Measurements from ENCODE around the gene NUDT11.
"Not testable (repeated sequence)": the region's sequence is repeated elsewhere in the genome, so short reads cannot be mapped to it uniquely, and the experiment has no call there.

Gene NUDT11

GRCh38 chrX:51496501-51497291 lies at the start of gene NUDT11:
NUDT11 (minus strand) TSS chrX:51496592; CDS start chrX:51496444, 148 bp downstream.
- H3K4me3 ChIP-seq (ENCODE audit: low read length) = peak within 1 kb of the TSS; percentile 49
- H3K4me1 ChIP-seq (ENCODE audit: insufficient read depth, low read length) = peaks cover 7% of the 10 kb centered on the region
- H3K9me3 ChIP-seq (ENCODE audit: low read length) = no peaks in the 10 kb centered on the region
- peaks cover under 1% of the 10 kb centered on the region for H3K36me3 ChIP-seq (ENCODE audit: insufficient read depth, low read length)
- no peaks in the 10 kb centered on the region for H3K27me3 ChIP-seq (ENCODE audit: insufficient read depth, low read length)
- peak within 1 kb of the TSS; percentile 0 for H2AFZ ChIP-seq (ENCODE audit: low read depth, low read length)

GRCh38 chrX:51520393-51520792 lies 24.0 kb upstream of the NUDT11 start:
- H3K27me3 ChIP-seq (ENCODE audit: insufficient read depth, low read length) = no peaks in the 10 kb centered on the region
- H3K4me3 ChIP-seq (ENCODE audit: low read length) = no peak overlapping the region
- H2AFZ ChIP-seq (ENCODE audit: low read depth, low read length) = no peak overlapping the region
- H3K36me3 ChIP-seq (ENCODE audit: insufficient read depth, low read length) = no peaks in the 10 kb centered on the region
- no peaks in the 10 kb centered on the region for H3K9me3 ChIP-seq (ENCODE audit: low read length)
- H3K4me1 ChIP-seq (ENCODE audit: insufficient read depth, low read length) = no peaks in the 10 kb centered on the region

DNA sequence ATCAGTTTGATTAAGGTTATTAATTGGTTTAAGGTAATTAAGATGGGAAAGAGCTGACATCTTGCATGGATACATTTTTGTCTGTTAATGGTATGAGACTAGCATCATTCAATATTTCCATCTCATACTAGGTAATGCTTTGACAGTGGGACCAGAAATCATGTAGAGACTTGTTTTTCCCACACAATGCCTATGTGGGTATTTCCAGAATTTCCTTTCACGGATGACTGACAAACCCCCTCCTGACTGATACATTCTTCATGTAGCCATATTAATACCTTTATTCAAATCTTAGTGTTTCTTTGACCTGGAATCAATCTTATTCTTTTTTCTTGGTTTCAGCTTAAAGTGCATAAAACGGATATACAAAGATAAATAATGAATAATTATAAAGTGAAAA lies 22.7 kb upstream of the NUDT11 start:
- H3K27me3 ChIP-seq (ENCODE audit: insufficient read depth, low read length); H3K4me3 ChIP-seq (ENCODE audit: low read length); H3K4me1 ChIP-seq (ENCODE audit: insufficient read depth, low read length); H3K36me3 ChIP-seq (ENCODE audit: insufficient read depth, low read length); H2AFZ ChIP-seq (ENCODE audit: low read depth, low read length); H3K9me3 ChIP-seq (ENCODE audit: low read length): not testable (repeated sequence)

GRCh38 chrX:51507551-51507950 lies 11.2 kb upstream of the NUDT11 start:
- Histone ChIP-seq H3K4me3 (ENCODE audit: low read length) (no peak overlapping the region), H3K36me3 (ENCODE audit: insufficient read depth, low read length) (no peaks in the 10 kb centered on the region), H2AFZ (ENCODE audit: low read depth, low read length) (no peak overlapping the region), H3K4me1 (ENCODE audit: insufficient read depth, low read length) (no peaks in the 10 kb centered on the region), H3K27me3 (ENCODE audit: insufficient read depth, low read length) (peaks cover 6% of the 10 kb centered on the region), H3K9me3 (ENCODE audit: low read length) (no peaks in the 10 kb centered on the region)

DNA sequence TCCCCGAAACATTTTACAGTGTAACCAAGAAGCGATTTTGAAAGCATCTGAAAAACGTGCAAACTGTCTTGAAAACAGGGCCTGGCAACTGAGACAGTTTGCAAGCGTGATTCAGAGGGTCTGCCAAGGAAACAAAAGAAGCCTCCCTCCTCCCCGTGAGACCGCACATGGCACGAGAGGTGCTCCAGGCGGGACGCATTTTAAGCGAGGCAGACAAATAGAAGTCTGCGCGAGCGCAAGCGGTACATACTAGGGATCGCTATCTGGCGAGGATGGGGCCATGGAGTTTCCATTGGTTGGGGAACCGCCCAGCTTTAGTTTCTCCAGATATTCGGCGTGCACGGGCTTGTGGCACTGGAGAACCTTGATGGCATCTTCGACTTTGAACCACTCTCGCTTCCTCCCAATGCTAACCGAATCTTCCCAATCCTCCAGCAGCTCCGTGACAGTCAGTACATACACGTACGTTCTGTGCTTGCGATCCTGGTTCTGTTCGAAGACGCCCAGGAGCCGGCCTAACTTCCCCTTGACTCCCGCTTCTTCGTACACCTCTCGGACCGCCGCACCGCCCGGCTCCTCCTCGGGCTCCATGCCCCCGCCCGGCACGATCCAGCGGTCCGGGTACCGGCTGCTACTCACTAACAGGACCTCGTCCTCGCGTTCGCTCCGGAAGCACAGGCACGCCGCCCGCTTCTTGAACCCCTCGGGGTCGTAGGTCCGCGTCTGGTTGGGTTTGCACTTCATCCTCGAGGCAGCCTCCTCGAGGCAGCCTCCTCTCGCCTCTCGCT lies 497 bp downstream of the NUDT11 start:
- not testable (repeated sequence) for H3K36me3 ChIP-seq (ENCODE audit: insufficient read depth, low read length); H3K27me3 ChIP-seq (ENCODE audit: insufficient read depth, low read length); H3K4me1 ChIP-seq (ENCODE audit: insufficient read depth, low read length); H3K9me3 ChIP-seq (ENCODE audit: low read length); H2AFZ ChIP-seq (ENCODE audit: low read depth, low read length)
- peak overlapping the region; percentile 49 for H3K4me3 ChIP-seq (ENCODE audit: low read length)

DNA sequence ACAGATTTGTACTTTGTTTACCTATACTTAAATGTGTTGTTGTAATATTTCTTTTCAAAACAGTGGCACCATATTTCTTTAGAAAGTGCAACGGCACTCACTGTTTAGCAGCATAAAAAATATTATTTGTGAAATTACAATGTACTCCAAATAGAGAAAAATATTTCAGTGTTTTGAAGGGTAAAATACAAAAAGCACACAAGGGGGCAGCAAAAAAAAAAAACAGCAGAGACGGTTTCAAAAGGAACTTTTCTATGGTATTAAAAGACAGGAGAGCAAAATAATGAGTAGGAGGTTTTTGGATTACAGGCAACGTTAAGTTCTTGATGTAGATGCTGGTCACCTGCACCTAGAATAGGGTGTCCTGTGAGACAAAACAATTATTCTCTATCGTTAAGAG lies 2.0 kb downstream of the NUDT11 start:
- H3K9me3 ChIP-seq (ENCODE audit: low read length) = no peaks in the 10 kb centered on the region
- H3K4me3 ChIP-seq (ENCODE audit: low read length) = peak overlapping the region; percentile 49
- H2AFZ ChIP-seq (ENCODE audit: low read depth, low read length) = no peak overlapping the region
- peaks cover 7% of the 10 kb centered on the region for H3K4me1 ChIP-seq (ENCODE audit: insufficient read depth, low read length)
- no peaks in the 10 kb centered on the region for H3K27me3 ChIP-seq (ENCODE audit: insufficient read depth, low read length)
- H3K36me3 ChIP-seq (ENCODE audit: insufficient read depth, low read length) = peaks cover 7% of the 10 kb centered on the region

- Histone ChIP-seq H3K27me3 (ENCODE audit: insufficient read depth, low read length) (no peaks in the 10 kb centered on the region), H3K4me3 (ENCODE audit: low read length) (no peak overlapping the region), H2AFZ (ENCODE audit: low read depth, low read length) (no peak overlapping the region), H3K4me1 (ENCODE audit: insufficient read depth, low read length) (peaks cover 11% of the 10 kb centered on the region), H3K9me3 (ENCODE audit: low read length) (no peaks in the 10 kb centered on the region), H3K36me3 (ENCODE audit: insufficient read depth, low read length) (peaks cover 7% of the 10 kb centered on the region)
Observed at GRCh38 chrX:51487960-51488267, 8.5 kb downstream of the NUDT11 start.

- peaks cover 11% of the 10 kb centered on the region for H3K4me1 ChIP-seq (ENCODE audit: insufficient read depth, low read length)
- no peaks in the 10 kb centered on the region for H3K9me3 ChIP-seq (ENCODE audit: low read length)
- no peak overlapping the region for H2AFZ ChIP-seq (ENCODE audit: low read depth, low read length)
- no peaks in the 10 kb centered on the region for H3K27me3 ChIP-seq (ENCODE audit: insufficient read depth, low read length)
- H3K36me3 ChIP-seq (ENCODE audit: insufficient read depth, low read length) = no peaks in the 10 kb centered on the region
- no peak overlapping the region for H3K4me3 ChIP-seq (ENCODE audit: low read length)
Observed at GRCh38 chrX:51484616-51485015, 11.8 kb downstream of the NUDT11 start.

GRCh38 chrX:51482411-51482810 lies 14.0 kb downstream of the NUDT11 start:
- H3K9me3 ChIP-seq (ENCODE audit: low read length); H3K27me3 ChIP-seq (ENCODE audit: insufficient read depth, low read length); H3K36me3 ChIP-seq (ENCODE audit: insufficient read depth, low read length); H2AFZ ChIP-seq (ENCODE audit: low read depth, low read length); H3K4me3 ChIP-seq (ENCODE audit: low read length): not testable (repeated sequence)
- peaks cover 11% of the 10 kb centered on the region for H3K4me1 ChIP-seq (ENCODE audit: insufficient read depth, low read length)

DNA sequence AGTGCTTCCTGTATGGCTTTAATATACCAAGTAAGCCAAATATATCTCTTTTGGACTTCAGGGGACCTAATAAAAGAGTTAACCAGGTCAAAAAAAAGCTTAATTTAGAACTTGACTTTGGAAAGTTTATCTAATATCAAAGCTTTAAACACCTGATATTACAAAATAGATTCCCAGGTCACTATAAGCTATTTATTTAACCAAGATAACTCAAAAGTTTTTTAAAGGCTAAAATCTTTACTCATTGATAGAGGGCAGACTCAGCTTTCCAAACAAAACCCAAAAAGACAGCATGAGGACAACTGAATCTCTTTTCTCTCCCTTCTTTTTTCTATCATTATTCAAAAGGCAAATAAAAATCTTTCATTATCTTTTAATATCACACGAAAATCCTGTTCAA lies 19.5 kb downstream of the NUDT11 start:
- H3K4me1 ChIP-seq (ENCODE audit: insufficient read depth, low read length) = no peaks in the 10 kb centered on the region
- no peaks in the 10 kb centered on the region for H3K36me3 ChIP-seq (ENCODE audit: insufficient read depth, low read length)
- H3K27me3 ChIP-seq (ENCODE audit: insufficient read depth, low read length) = no peaks in the 10 kb centered on the region

DNA sequence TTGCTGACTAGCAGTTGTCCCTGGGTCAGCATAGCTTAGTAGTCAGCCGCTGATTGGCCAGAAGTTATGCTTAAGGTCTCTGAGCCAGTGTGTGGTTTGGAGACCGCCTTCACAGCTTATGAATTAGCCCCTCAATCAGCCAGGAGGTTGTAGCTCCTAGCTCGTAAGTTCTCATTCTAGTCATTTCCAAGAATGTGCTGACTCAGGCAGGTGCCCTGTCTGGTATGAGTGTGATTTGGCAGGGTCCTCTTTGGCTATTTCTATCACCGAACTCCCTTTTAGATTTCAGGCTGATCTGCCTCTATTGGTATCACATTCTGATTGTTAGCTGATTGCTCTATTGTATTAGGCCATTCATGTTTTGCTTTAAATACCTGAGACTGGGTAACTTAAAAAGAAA lies 33.1 kb downstream of the NUDT11 start:
- Histone ChIP-seq H2AFZ (ENCODE audit: low read depth, low read length) (no peak overlapping the region), H3K36me3 (ENCODE audit: insufficient read depth, low read length) (no peaks in the 10 kb centered on the region), H3K4me1 (ENCODE audit: insufficient read depth, low read length) (peaks cover 3% of the 10 kb centered on the region), H3K27me3 (ENCODE audit: insufficient read depth, low read length) (no peaks in the 10 kb centered on the region), H3K4me3 (ENCODE audit: low read length) (no peak overlapping the region), H3K9me3 (ENCODE audit: low read length) (no peaks in the 10 kb centered on the region)

More for the DNA sequence above, 19.5 kb downstream of the NUDT11 start:
- H3K4me3 ChIP-seq (ENCODE audit: low read length) = no peak overlapping the region
- no peaks in the 10 kb centered on the region for H3K9me3 ChIP-seq (ENCODE audit: low read length)
- H2AFZ ChIP-seq (ENCODE audit: low read depth, low read length) = no peak overlapping the region

DNA sequence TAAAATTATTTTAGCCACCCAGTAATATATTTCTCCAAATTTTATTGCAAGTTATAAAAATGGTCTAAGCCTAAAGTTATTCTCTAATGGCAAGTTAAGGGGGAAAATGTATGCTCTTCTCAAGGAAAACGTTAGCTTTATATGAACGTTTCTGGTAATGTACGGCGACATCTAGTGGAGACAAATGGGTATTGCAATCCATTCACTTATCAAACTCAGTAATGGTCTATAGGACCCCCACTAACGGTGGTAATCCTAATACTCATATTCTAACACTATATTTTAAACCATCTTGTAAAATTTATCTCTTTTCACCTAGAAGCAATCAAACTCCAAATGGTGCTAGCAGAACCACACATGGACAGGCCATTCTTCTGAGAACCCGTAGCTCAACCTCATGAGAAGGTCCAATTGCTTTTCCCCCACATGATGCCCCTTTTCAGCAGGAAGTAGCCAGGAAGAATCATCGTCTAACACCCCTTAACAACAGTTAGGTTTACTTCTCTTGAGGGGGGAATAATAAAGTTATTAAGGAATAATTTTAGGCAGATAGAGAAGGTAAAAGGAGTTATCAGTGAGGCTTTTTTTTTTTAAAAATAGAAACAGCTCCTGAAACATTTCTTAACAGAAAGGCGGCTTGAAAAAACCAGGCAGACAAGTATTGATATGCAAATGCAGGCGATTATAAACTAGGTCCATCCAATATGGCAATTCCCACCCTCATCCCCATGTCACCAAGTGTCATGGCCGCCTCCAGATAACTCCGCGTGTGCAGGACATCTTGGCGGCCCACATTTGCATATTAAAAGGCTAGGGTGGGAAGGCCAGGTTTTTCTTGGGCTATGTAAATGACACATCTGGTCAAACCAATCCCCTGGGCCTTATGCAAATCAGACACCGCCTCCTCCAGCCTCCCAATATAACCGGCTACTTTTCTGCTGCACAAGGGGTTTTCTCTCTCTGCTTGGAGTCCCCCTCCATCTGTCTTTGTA lies 35.0 kb downstream of the NUDT11 start:
- Histone ChIP-seq H3K4me3 (ENCODE audit: low read length) (no peak overlapping the region), H2AFZ (ENCODE audit: low read depth, low read length) (peak overlapping the region; percentile 3), H3K9me3 (ENCODE audit: low read length) (no peaks in the 10 kb centered on the region), H3K4me1 (ENCODE audit: insufficient read depth, low read length) (peaks cover 3% of the 10 kb centered on the region), H3K36me3 (ENCODE audit: insufficient read depth, low read length) (no peaks in the 10 kb centered on the region), H3K27me3 (ENCODE audit: insufficient read depth, low read length) (no peaks in the 10 kb centered on the region)

- no peaks in the 10 kb centered on the region for H3K9me3 ChIP-seq (ENCODE audit: low read length)
- peaks cover 3% of the 10 kb centered on the region for H3K4me1 ChIP-seq (ENCODE audit: insufficient read depth, low read length)
- no peak overlapping the region for H2AFZ ChIP-seq (ENCODE audit: low read depth, low read length)
- H3K27me3 ChIP-seq (ENCODE audit: insufficient read depth, low read length) = no peaks in the 10 kb centered on the region
- no peaks in the 10 kb centered on the region for H3K36me3 ChIP-seq (ENCODE audit: insufficient read depth, low read length)
- no peak overlapping the region for H3K4me3 ChIP-seq (ENCODE audit: low read length)
Observed at GRCh38 chrX:51459125-51459524, 37.3 kb downstream of the NUDT11 start.
